Measurements from ENCODE around the gene RLBP1.

DNA sequence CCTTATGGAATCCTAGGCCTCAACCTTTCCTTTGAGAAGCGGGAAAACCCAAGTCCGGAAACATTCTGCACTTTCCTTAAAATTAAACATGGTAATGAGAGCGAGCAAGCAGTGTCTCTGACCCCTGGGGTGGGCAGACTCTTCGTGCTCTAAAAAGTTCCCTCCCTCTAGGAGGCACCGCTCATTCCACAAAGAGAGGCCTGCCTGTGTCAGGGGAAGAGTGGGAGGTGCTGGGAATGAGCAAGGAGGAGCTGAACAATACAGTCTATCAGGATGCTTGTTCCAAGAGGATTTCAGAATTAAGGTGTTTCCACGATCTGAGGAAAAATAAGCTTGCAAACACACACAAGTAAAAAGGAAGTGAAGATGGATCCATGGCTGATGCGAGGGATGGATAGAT lies 6.0 kb upstream of the RLBP1 start:
- TF ChIP-seq, protein P1, sequence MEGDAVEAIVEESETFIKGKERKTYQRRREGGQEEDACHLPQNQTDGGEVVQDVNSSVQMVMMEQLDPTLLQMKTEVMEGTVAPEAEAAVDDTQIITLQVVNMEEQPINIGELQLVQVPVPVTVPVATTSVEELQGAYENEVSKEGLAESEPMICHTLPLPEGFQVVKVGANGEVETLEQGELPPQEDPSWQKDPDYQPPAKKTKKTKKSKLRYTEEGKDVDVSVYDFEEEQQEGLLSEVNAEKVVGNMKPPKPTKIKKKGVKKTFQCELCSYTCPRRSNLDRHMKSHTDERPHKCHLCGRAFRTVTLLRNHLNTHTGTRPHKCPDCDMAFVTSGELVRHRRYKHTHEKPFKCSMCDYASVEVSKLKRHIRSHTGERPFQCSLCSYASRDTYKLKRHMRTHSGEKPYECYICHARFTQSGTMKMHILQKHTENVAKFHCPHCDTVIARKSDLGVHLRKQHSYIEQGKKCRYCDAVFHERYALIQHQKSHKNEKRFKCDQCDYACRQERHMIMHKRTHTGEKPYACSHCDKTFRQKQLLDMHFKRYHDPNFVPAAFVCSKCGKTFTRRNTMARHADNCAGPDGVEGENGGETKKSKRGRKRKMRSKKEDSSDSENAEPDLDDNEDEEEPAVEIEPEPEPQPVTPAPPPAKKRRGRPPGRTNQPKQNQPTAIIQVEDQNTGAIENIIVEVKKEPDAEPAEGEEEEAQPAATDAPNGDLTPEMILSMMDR (IDR thresholded peaks at IDR 0.05; ENCODE audit: poor library complexity, severe bottlenecking) = no peak
- TF ChIP-seq EZH2 (IDR thresholded peaks at IDR 0.05; ENCODE audit: borderline replicate concordance, insufficient read depth, low read length, poor library complexity, severe bottlenecking) (no peak), POLR2AphosphoS5 (IDR thresholded peaks at IDR 0.05) (no peak), TAF1 (IDR thresholded peaks at IDR 0.05; ENCODE audit: low read depth) (no peak), RAD21 (conservative IDR thresholded peaks at IDR 0.05) (no peak), MXI1 (conservative IDR thresholded peaks at IDR 0.05; ENCODE audit: poor library complexity, severe bottlenecking) (no peak)
- TF ChIP-seq, protein P2, sequence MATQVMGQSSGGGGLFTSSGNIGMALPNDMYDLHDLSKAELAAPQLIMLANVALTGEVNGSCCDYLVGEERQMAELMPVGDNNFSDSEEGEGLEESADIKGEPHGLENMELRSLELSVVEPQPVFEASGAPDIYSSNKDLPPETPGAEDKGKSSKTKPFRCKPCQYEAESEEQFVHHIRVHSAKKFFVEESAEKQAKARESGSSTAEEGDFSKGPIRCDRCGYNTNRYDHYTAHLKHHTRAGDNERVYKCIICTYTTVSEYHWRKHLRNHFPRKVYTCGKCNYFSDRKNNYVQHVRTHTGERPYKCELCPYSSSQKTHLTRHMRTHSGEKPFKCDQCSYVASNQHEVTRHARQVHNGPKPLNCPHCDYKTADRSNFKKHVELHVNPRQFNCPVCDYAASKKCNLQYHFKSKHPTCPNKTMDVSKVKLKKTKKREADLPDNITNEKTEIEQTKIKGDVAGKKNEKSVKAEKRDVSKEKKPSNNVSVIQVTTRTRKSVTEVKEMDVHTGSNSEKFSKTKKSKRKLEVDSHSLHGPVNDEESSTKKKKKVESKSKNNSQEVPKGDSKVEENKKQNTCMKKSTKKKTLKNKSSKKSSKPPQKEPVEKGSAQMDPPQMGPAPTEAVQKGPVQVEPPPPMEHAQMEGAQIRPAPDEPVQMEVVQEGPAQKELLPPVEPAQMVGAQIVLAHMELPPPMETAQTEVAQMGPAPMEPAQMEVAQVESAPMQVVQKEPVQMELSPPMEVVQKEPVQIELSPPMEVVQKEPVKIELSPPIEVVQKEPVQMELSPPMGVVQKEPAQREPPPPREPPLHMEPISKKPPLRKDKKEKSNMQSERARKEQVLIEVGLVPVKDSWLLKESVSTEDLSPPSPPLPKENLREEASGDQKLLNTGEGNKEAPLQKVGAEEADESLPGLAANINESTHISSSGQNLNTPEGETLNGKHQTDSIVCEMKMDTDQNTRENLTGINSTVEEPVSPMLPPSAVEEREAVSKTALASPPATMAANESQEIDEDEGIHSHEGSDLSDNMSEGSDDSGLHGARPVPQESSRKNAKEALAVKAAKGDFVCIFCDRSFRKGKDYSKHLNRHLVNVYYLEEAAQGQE (IDR thresholded peaks at IDR 0.05; ENCODE audit: borderline replicate concordance) = no peak

Data from neural cell (in vitro differentiated cells).